ENCODE measurements around the gene BRAT1. TPM values are rescaled to one million over a fixed set of nuclear protein-coding genes. Genes with fewer than 3 reads are reported as not detected.
"Not testable (repeated sequence)": the region's sequence is repeated elsewhere in the genome, so short reads cannot be mapped to it uniquely, and the experiment has no call there.

BRAT1 gene
- total and polyA plus RNA-seq, 2 donors (not counting 1 experiment from before 2014, with no cell fraction given): 36.8 to 68.3 TPM

DNA sequence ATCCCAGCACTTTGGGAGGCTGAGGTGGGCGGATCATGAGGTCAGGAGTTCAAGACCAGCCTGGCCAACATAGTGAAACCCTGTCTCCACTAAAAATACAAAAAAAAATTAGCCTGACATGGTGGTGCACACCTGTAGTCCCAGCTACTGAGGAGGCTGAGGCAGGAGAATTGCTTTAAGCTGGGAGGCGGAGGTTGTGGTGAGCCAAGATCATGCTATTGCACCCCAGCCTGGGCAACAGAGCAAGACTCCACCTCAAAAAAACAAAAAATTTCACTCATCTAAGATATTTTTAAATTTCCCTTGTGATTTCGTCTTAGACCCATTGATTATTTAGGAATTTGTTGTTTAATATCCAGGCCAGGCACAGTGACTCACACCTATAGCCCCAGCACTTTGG is 8.6 kb upstream of the BRAT1 start:
- no CpG with 5 or more reads among the region's 3 CpGs for WGBS (ENCODE audit: insufficient coverage)
- ATAC-seq (ENCODE audit: low read depth); DNase-seq; H3K27ac Mint-ChIP-seq; H3K9ac ChIP-seq (ENCODE audit: low read length); POLR2A ChIA-PET; H3K36me3 ChIP-seq (replicated peaks in 1 of 2; ENCODE audit: control extremely low read depth in 1 of 2, control insufficient read depth in 1 of 2, extremely low read depth in 1 of 2, insufficient read depth in 2 of 2, low read length in 1 of 2); H3K4me3 Mint-ChIP-seq; H3K9me3 Mint-ChIP-seq (ENCODE audit: insufficient read depth); H3K27me3 ChIP-seq (replicated peaks in 1 of 4; ENCODE audit: control extremely low read depth in 1 of 4, control insufficient read depth in 3 of 4, insufficient read depth in 4 of 4, low read length in 3 of 4); H3K27me3 Mint-ChIP-seq; H3K4me2 ChIP-seq (replicated peaks; ENCODE audit: low read depth, low read length, poor library complexity, severe bottlenecking); H4K20me1 ChIP-seq (ENCODE audit: control insufficient read depth, insufficient read depth, low read length, poor library complexity, severe bottlenecking); H3K79me2 ChIP-seq (ENCODE audit: control insufficient read depth, insufficient read depth, low read length); H3K27ac ChIP-seq (ENCODE audit: low read length in 2 of 2); H3K9me3 ChIP-seq (ENCODE audit: control extremely low read depth in 1 of 3, control insufficient read depth in 2 of 3, insufficient read depth in 1 of 3, low read length in 2 of 3); H2AFZ ChIP-seq (ENCODE audit: insufficient read depth, low read depth, low read length, poor library complexity, severe bottlenecking); intact Hi-C loops (cut with micrococcal nuclease); H3K4me3 ChIP-seq (ENCODE audit: control extremely low read depth in 1 of 5, extremely low read depth in 1 of 5, insufficient read depth in 1 of 5, low read depth in 2 of 5, low read length in 4 of 5): not testable (repeated sequence)
- peaks cover 29% of the 10 kb centered on the region for H3K4me1 Mint-ChIP-seq
- CTCF ChIA-PET: interaction anchor here (0.7 kb wide), 1 partner anchor 83 kb away, joined by 3 read pairs; no protein-coding TSS in a partner anchor
- peaks cover 20 to 24% of the 10 kb centered on the region in 2 donors for H3K4me1 ChIP-seq (ENCODE audit: control insufficient read depth in 2 of 2, insufficient read depth in 2 of 2, low read length in 2 of 2)

DNA sequence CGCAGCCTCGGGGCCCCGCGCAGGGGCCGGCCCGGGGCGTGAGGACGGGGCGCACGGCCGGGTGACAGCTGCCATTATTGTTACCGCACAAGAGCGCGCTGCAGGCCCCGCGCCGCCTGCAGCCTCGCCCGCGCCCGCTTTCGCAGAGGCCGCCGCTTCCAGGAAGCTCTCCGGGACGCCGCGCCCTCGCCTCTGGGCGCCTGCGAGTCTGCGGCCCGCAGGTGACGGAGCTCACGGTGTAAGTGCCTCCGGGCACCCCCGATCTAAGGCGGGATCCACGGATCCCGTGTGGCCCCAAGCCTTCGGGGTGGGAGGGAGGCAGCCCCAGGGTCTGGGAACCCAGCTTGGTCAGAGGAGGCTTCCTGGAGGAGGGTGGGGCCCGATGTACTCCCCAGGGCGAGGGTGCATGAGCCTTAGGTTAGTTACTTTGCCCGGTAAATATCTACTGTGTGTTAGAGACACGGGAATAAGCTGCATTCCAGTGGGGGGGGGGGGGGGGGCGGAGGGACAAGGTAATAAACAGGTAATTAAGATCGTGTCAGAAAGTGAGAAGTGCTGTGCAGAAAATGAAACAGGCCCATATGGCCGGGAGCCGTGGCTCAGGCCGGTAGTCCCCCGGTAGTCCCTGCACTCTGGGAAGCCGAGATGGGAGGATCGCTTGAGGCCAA is 4.1 kb upstream of the BRAT1 start:
- ATAC-seq (ENCODE audit: low read depth): no peak
- ChIA-PET CTCF (interaction anchor here (1.1 to 1.7 kb wide), 3 partner anchors 9 to 90 kb away, joined by 3 to 6 read pairs (median 4); no protein-coding TSS in a partner anchor), POLR2A (interaction anchor here (0.7 to 1.4 kb wide), 6 partner anchors 16 to 1636 kb away, joined by 4 to 11 read pairs (median 8); partner anchors contain the start of gene TTYH3)
- peak overlapping the region; percentile 79 for H3K4me3 Mint-ChIP-seq
- H4K20me1 ChIP-seq (ENCODE audit: control insufficient read depth, insufficient read depth, low read length, poor library complexity, severe bottlenecking): peaks cover 5% of the 10 kb centered on the region
- no peak for DNase-seq
- TF ChIP-seq EZH2 (IDR thresholded peaks at IDR 0.05; ENCODE audit: borderline replicate concordance, insufficient read depth, low read depth, low read length, poor library complexity, severe bottlenecking): no peak
- TF ChIP-seq, protein P1, sequence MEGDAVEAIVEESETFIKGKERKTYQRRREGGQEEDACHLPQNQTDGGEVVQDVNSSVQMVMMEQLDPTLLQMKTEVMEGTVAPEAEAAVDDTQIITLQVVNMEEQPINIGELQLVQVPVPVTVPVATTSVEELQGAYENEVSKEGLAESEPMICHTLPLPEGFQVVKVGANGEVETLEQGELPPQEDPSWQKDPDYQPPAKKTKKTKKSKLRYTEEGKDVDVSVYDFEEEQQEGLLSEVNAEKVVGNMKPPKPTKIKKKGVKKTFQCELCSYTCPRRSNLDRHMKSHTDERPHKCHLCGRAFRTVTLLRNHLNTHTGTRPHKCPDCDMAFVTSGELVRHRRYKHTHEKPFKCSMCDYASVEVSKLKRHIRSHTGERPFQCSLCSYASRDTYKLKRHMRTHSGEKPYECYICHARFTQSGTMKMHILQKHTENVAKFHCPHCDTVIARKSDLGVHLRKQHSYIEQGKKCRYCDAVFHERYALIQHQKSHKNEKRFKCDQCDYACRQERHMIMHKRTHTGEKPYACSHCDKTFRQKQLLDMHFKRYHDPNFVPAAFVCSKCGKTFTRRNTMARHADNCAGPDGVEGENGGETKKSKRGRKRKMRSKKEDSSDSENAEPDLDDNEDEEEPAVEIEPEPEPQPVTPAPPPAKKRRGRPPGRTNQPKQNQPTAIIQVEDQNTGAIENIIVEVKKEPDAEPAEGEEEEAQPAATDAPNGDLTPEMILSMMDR (IDR thresholded peaks at IDR 0.05): no peak
- no peaks in the 10 kb centered on the region for H3K36me3 ChIP-seq (replicated peaks in 1 of 2; ENCODE audit: control extremely low read depth in 1 of 2, control insufficient read depth in 1 of 2, extremely low read depth in 1 of 2, insufficient read depth in 2 of 2, low read length in 1 of 2)
- H3K9ac ChIP-seq (ENCODE audit: low read length): peak overlapping the region; percentile 87
- H3K9me3 ChIP-seq (ENCODE audit: control extremely low read depth in 1 of 3, control insufficient read depth in 2 of 3, insufficient read depth in 1 of 3, low read length in 2 of 3): no peaks in the 10 kb centered on the region
- H3K9me3 Mint-ChIP-seq (ENCODE audit: insufficient read depth): no peaks in the 10 kb centered on the region
- H3K27ac ChIP-seq (ENCODE audit: low read length in 2 of 2): peak overlapping the region in 1 of 2 donors; percentile 49
- peaks cover 17 to 27% of the 10 kb centered on the region in 2 donors for H3K4me1 ChIP-seq (ENCODE audit: control insufficient read depth in 2 of 2, insufficient read depth in 2 of 2, low read length in 2 of 2)
- 8% methylated on average over 48 of the region's 53 CpGs for WGBS (ENCODE audit: insufficient coverage)
- no peaks in the 10 kb centered on the region for H3K27me3 Mint-ChIP-seq
- peaks cover 27% of the 10 kb centered on the region for H3K4me1 Mint-ChIP-seq
- H3K79me2 ChIP-seq (ENCODE audit: control insufficient read depth, insufficient read depth, low read length): peaks cover 13% of the 10 kb centered on the region
- H2AFZ ChIP-seq (ENCODE audit: insufficient read depth, low read depth, low read length, poor library complexity, severe bottlenecking): peak overlapping the region; percentile 83
- H3K27ac Mint-ChIP-seq: peak overlapping the region; percentile 32
- peak overlapping the region; percentile 4 to 89 (median 63) for H3K4me3 ChIP-seq (ENCODE audit: control extremely low read depth in 1 of 5, extremely low read depth in 1 of 5, insufficient read depth in 1 of 5, low read depth in 2 of 5, low read length in 4 of 5)
- H3K4me2 ChIP-seq (replicated peaks; ENCODE audit: low read depth, low read length, poor library complexity, severe bottlenecking): peak overlapping the region; percentile 99
- no peaks in the 10 kb centered on the region for H3K27me3 ChIP-seq (replicated peaks in 1 of 4; ENCODE audit: control extremely low read depth in 1 of 4, control insufficient read depth in 3 of 4, insufficient read depth in 4 of 4, low read length in 3 of 4)
- intact Hi-C loops (cut with micrococcal nuclease): loop anchor here (1.0 to 5.0 kb wide), 3 partner anchors 29 to 157 kb away; partner anchors contain the start of genes CHST12 and GRIFIN

Measured in B cell (primary cell).